HG03095 (cell line): ENCODE data around the gene SVOP.
"Not testable (repeated sequence)": the region's sequence is repeated elsewhere in the genome, so short reads cannot be mapped to it uniquely, and the experiment has no call there.

ENCODE experiments used
- ATAC-seq: cut with Tn5 transposase; IDR thresholded peaks from one replicate; pipeline ENCODE4 v1.9.1; 2021; ENCODE audit warnings: moderate library complexity; ENCODE audit not compliant: unreplicated experiment

The SVOP gene

GRCh38 chr12:109033239-109034196 is 12.7 kb upstream of the SVOP start:
- ATAC-seq, result no peak

- ATAC-seq, result no peak
Observed at GRCh38 chr12:109029411-109029810, 8.5 kb upstream of the SVOP start.

- not testable (repeated sequence) for ATAC-seq
Observed at GRCh38 chr12:109028624-109029023, 7.8 kb upstream of the SVOP start.

- no peak for ATAC-seq
Observed at GRCh38 chr12:109027767-109028166, 6.9 kb upstream of the SVOP start.

GRCh38 chr12:109020146-109020795 is 597 bp downstream of the SVOP start:
- no peak for ATAC-seq

GRCh38 chr12:109018296-109018695 is 2.6 kb downstream of the SVOP start:
- ATAC-seq, result no peak

GRCh38 chr12:109016978-109017377 is 3.9 kb downstream of the SVOP start:
- no peak for ATAC-seq

- ATAC-seq, result no peak
Observed at GRCh38 chr12:109016016-109016415, 4.9 kb downstream of the SVOP start.

GRCh38 chr12:109014984-109015765 is 5.7 kb downstream of the SVOP start:
- no peak for ATAC-seq

GRCh38 chr12:109010259-109010658 is 10.6 kb downstream of the SVOP start:
- no peak for ATAC-seq

- no peak for ATAC-seq
Observed at GRCh38 chr12:109009766-109010165, 11.1 kb downstream of the SVOP start.

- ATAC-seq, result no peak
Observed at GRCh38 chr12:109004017-109004416, 16.9 kb downstream of the SVOP start.

GRCh38 chr12:108996320-108996719 is 24.5 kb downstream of the SVOP start:
- no peak for ATAC-seq

- ATAC-seq, result no peak
Observed at GRCh38 chr12:108995370-108995992, 25.4 kb downstream of the SVOP start.

- ATAC-seq, result not testable (repeated sequence)
Observed at GRCh38 chr12:108990103-108990502, 30.8 kb downstream of the SVOP start.

GRCh38 chr12:108989376-108989775 is 31.5 kb downstream of the SVOP start:
- no peak for ATAC-seq

- no peak for ATAC-seq
Observed at GRCh38 chr12:108985750-108986149, 35.1 kb downstream of the SVOP start.

GRCh38 chr12:108983227-108983626 is 37.6 kb downstream of the SVOP start:
- ATAC-seq, result no peak

- no peak for ATAC-seq
Observed at GRCh38 chr12:108982621-108983219, 38.1 kb downstream of the SVOP start.

- ATAC-seq, result no peak
Observed at GRCh38 chr12:108981835-108982234, 39.0 kb downstream of the SVOP start.
